GM21576 (cell line): ENCODE results near the gene VDR.
"Not testable (repeated sequence)": the region's sequence is repeated elsewhere in the genome, so short reads cannot be mapped to it uniquely, and the experiment has no call there.

Experiments
- ATAC-seq: cut with Tn5 transposase; IDR thresholded peaks from one replicate; pipeline ENCODE4 v1.9.1; 2021; ENCODE audit warnings: mild to moderate bottlenecking, moderate library complexity; ENCODE audit not compliant: unreplicated experiment

Gene VDR

GRCh38 chr12:47817272-47818006 is 87.4 kb downstream of the VDR start:
- ATAC-seq: no peak

DNA sequence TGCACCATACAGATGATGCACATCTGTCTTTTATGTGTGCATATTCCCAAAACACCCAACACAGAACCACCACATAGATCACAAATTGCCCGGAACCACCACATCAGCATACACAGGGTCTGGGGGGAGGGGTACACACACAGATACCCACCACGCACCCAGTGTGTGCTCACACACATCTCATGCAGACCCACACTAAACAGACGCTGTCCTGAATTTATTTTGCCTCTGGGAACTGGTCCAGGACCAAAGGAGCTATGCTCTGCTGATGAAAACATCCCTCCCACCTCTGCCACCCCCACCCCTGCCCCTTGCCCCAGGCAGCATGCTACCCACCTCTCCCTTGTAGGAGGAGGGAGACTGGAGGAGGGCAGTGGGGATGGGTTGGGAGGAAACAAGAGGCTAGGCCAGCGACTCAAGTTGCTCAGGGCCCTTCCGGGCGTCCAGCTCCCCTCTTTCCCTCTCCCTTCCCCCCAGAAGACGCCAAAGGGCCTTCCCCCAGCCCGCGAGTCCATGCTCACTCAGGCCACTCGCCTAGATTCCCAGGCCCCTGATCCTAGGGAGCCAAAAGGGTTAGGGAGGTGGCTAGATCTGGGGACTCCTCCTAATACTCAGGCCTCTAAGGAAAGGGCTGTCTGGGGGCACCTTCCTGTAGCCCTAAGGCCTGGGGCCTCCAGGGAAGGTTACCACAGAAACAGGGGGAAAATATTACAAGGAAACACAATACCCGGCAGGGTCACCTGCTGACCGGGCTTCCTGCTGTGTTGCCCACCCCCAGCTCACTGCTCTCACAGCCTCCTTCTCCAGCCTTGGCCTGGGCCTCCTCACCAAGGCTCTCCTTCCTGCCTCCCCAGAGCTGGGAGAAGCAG is 88.2 kb downstream of the VDR start:
- no peak for ATAC-seq

DNA sequence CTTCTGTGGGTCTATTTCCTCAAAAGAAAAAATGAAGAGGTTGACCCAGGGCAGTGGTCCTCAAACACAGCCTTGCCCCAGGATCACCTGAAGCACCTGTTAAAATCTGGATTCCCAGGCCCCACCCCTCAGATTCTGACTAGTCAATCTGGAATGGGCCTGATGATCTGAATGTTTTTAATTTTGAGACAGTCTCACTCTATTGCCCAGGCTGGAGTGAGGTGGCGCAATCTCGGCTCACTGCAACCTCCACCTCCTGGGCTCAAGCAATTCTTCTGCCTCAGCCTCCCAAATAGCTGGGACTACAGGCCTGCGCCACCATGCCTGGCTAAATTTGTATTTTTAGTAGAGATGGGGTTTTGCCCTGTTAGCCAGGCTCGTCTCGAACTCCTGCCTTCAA is 89.3 kb downstream of the VDR start:
- ATAC-seq: not testable (repeated sequence)

DNA sequence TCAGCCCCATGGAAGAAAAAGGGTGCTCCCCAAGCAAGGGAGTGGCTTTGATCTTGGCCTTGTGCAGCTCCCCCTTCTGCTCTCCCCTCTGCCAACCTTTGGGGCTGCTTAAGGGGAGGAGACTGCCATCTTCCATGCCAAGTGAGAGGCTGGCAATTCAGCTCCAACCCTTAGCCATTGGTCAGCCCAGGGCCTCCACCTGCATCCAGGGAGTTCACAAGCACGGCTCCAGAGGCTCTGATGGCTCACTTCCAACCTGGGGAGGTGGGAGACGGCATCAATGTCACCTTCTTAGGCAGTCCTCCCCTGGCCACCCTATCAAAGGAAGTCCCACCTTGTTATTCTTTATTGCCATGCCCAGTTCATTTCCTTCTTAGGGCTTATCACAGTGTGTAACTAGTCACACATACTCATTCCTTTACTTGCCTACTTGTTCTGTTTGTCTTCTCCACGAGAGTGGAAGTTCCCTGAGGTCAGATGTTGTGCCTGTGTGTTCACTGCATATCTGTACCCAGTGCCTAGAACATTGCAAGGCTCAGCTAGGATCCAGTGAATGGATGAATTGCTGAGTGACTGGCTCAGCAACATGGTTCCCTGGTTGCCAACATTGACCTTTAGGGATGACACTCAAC is 90.1 kb downstream of the VDR start:
- no peak for ATAC-seq

- peak; percentile 41 for ATAC-seq
These were observed 91.1 kb downstream of the VDR start for GRCh38 chr12:47813511-47814196.

DNA sequence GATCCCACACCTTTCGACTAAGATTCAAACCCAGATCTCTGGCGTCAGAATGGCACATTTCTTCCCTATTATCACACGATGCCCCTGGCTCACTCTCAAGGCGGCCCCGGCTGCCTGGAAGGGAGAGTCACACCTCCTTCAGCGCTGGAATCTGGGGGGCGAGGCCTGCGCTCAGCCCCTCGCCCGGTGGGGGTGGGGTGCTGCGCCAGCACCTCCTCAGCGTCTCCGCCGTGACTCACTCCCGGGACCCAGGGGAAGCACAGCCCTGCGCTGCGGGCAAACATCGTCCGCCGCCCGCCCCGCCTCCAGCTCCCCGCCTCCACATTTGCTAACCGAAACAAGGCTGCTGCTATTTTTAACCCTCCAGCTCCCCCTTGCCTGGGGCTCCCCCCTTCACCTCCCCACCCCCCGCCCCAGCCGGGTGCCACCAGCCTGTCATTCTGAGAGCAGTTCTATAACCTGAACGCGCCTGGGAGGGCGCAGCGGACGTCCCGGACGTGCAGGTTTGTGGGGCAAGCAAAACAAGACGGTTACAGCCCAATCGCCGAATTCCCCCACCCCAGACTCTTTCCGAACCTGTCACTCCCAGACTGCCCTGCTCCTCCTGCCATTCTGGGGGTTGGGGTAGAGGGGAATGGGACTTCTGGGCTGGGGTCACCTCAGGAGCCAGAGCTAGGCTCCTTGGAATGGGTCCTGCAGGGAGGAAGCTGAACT is 91.8 kb downstream of the VDR start:
- ATAC-seq: peak; percentile 60

- no peak for ATAC-seq
These were observed 93.0 kb downstream of the VDR start for GRCh38 chr12:47811581-47812484.

DNA sequence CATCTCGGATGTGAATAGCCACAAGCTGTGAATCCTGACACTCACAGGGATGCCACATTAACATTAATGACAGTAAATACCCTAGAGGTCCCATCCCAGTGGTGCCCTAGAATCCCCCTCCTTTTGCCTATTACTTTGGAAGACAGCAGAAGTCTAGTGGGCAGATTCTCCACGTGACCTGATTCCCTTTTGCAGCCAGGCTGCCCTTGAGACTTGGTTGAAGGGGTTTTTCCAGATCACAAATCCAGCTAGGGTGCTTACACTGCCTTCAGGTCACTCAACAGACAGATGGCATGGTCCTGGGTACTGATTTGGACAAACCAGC is 93.8 kb downstream of the VDR start:
- no peak for ATAC-seq

GRCh38 chr12:47809518-47809917 is 95.3 kb downstream of the VDR start:
- not testable (repeated sequence) for ATAC-seq

GRCh38 chr12:47808574-47809365 is 96.0 kb downstream of the VDR start:
- ATAC-seq: no peak

GRCh38 chr12:47808050-47808449 is 96.7 kb downstream of the VDR start:
- peak; percentile 39 for ATAC-seq

DNA sequence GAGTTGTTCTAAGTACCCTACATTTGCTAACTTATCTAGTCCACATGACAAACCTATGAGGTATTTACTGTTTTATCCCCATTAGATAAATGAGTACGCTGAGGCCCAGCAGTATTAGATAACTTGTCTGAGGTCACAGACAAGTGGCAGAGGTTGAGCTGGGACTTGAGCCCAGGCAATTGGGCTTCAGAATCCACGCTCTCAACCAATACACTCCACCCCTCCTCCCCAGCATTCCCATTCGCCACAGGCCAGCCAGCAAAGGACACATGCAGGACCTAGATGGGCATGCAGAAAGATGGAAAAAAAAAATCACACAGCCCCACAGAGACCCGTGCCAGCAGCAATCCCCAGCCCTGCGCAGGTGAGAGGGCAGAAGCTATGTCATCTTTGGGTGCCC is 97.5 kb downstream of the VDR start:
- no peak for ATAC-seq

DNA sequence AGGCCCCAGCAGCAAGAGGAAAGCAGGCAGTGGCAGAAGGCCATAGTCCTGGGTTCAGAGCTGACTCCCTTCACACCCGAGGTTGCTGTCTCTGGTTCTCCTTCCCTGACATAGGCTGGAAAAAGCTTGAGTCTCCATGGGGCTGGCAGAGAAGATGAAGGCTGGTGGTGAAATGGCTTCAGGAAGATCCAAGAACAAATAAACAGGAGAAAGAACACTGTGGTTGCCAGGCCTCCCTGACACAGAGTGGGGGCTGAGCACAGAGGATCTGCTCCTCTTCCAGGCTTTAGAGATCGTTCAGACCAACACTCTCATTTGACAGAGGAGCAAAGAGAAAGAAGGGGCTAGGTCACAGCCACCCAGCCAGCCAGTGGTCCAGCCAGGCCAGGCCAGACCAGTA is 99.4 kb downstream of the VDR start:
- ATAC-seq: no peak

DNA sequence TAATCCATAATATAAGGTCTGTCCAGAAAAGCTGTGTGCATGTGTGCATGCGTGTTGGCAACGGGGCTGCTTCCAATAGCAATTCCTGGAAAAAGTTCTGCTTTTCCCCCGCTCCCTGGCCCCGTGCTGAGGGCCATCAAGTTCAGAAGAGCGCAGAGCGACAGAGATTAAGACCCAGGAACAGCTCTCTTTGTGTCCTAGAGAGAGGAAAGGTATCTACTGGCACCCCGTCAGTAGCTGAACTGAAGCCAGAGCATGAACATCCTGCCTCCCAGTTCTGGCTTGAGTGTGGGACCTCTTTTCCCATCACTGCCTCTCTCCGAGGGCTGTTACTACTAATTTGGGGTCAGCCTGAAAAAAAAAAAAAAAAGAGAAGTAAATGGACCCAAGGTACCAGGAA is 100.6 kb downstream of the VDR start:
- no peak for ATAC-seq

DNA sequence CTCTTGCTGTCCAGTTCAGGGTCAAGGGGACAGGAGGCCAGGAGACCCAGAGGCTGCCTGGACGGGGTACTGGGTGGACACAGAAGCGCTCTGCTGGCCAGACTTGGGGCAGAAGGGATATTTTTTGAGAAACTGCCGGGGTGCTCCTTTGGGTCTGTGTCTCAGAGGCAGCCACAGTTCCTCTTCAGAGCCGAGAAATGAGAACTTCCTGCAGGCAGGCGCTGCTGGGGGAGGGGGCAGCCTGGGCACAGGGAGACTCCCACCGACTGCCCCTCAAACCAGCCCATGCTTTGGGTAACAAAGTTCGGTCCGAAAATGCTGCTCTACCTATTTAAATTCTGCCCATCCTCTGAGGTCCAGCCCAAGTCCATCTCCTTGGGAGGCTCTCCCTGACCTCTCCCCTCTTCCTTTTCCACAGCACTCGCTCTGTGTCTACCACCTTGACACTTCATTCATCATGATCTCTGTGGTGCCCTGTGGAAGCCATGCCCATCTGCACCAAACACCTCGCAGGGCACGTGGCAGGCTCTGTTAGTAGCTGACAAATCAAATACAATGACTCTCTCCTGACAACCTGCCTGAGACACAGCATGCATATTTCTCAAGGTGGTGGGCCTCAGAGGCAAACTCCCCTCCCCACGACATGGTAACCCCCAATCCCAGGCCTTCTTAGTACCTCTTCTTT is 101.5 kb downstream of the VDR start:
- ATAC-seq: no peak

GRCh38 chr12:47802312-47802711 is 102.5 kb downstream of the VDR start:
- ATAC-seq: no peak

DNA sequence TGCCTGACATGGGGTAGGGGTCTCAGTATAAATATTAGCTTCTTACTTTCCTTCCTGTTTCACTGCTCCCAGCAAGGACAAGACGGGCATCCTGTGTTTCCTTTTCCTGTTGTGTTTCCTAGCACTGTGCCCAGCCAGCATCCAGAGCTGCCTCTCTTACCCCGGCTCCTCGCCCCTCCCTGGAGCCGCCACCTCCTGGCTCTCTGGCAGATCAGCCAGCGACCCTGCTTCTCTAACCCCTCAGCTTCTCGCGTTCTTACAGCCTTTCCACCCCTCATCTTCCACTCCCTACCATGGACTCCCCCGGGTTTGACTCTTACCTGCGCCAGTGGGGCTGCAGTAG is 102.9 kb downstream of the VDR start:
- no peak for ATAC-seq

- ATAC-seq: no peak
These were observed 103.5 kb downstream of the VDR start for GRCh38 chr12:47801170-47801903.
